NCI-H748 treated with DMSO at 0.1 percent for 48 hours (cell line): ENCODE results near the gene RAB20.
"Not testable (repeated sequence)": the region's sequence is repeated elsewhere in the genome, so short reads cannot be mapped to it uniquely, and the experiment has no call there.

Experiments used
- DNase-seq: peaks from one replicate; lab custom pipeline; 2025; lab: John Stamatoyannopoulos, UW

Gene RAB20

DNA sequence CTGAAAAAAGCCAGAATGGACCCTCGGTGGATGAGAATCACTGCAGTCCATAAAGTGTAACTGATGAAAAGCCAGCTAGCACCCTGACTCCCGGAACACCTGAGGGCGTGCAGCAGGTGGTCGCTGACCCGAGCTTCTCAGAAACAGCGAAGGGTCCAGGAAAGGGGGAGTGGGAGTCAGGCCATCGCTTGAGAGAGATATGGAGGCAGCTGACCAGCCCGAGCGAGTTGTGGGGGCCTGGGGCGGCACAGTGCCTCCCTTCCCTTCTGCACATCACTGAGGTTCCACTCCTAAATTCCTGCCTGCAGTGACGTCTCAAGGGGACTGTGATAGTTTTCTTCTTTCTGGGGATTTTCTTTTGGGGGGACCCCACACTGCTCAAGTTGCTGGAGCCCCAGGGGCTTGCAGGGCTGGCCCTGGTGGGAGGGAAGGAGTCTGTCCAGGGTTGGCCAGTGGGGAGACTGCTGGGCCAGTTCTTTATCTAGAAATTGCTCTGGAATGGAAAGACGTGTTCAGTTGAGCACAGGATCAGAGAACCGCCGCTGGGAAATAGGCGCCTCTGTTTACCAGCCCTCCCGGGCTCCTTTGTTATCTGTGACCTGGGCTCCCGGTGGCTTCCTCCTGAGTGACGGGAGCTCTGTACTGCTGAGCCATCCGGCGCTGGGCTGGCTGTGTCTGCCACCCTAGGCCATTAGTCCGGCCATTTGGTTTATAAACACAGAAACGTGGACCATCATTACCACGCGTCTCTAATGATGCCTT, 71.3 kb downstream of the RAB20 start:
- DNase-seq, result no peak

DNA sequence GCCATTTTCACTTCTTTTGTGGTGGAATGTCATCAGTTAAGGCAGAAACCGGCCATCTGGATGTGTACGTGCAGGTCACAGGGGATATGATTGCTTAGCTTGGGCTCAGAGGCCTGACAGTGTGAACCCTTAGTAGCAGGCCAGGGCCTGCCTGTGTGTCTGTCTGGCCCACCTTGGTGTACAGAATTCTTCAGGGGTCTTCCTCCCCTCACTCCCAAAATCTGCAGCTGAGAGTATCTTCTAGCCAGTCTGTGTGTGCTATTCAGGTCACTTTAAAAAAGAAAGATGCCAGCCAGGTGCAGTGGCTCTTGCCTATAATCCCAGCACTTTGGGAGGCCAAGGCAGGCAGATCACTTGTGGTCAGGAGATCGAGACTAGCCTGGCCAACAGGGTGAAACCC, 74.6 kb downstream of the RAB20 start:
- not testable (repeated sequence) for DNase-seq

DNA sequence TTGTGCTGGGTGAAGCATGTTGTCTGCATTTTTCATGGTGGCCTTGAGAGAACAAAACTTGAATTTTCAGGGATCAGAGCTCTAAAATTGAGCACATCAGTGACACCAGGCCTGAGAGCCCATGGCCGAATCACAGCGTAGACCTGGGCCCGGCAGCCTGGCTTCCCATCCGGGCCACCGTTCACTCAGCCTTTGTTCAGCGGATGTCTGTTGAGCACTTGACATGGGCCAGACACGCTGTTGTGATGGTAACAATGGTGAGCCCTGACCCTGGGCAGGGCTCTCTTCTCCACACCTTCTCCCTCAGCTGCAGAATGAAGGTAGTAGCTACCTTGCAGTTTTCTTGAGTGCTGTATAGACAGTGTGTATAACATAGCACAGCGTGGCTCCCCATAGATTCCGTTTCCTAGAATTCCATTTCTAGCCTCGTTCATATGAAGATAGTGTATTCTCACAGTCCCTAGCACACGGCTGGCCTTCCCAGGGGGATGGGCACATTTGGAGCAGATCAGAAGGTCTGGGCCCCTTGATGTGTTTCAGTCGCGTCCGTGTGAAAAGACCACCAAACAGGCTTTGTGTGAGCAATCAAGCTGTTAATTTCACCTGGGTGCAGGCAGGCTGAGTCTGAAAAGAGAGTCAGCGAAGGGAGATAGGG, 75.3 kb downstream of the RAB20 start:
- DNase-seq, result no peak

DNA sequence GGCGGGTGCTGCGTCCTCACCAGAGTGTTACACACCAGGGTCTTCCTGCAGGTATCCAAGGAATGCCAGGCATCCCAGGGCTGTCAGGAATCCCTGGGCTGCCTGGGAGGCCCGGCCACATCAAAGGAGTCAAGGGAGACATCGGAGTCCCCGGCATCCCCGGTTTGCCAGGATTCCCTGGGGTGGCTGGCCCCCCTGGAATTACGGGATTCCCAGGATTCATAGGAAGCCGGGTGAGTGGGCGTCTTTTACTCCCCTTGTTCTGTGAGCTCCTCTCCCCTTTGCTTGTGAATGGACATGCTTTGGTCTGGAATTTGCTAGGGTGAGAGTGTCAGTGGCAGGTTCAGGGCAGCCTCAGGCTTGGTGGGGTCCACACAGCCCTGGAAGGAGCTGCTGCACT, 75.9 kb downstream of the RAB20 start:
- DNase-seq, result no peak

DNA sequence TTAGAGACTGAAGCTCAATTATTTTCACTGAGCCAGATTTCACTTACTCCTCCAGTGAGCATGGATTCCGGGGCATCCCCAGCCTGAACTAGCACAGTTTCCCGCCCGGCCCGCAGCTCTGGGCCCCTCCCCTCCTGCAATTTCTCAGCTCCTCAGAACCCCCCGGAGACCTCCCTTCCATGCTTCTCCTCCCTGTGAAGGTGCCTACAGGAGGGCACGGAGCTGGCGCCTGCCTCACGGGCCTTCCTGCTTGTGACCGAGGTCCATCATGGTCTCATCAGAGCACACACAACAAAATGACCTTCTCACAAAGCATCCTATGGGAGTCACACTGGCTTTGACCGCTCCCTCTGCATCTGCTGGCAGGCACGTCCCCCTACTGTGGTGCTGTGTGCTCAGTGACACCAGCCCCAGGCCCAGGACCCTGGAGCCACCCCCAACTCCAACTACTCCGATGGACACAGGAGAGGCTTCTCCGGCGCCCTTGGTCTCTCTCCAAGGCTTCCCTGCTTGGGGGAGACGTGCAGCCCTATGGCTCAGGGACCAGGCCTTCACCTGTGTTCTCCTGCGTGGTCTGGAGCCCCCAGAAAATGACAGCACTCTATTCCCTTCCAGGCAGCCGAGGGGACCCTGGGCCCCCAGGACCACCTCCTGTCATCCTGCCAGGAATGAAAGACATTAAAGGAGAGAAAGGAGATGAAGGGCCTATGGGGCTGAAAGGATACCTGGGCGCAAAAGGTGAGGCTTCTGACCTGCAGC, 77.1 kb downstream of the RAB20 start:
- no peak for DNase-seq

DNA sequence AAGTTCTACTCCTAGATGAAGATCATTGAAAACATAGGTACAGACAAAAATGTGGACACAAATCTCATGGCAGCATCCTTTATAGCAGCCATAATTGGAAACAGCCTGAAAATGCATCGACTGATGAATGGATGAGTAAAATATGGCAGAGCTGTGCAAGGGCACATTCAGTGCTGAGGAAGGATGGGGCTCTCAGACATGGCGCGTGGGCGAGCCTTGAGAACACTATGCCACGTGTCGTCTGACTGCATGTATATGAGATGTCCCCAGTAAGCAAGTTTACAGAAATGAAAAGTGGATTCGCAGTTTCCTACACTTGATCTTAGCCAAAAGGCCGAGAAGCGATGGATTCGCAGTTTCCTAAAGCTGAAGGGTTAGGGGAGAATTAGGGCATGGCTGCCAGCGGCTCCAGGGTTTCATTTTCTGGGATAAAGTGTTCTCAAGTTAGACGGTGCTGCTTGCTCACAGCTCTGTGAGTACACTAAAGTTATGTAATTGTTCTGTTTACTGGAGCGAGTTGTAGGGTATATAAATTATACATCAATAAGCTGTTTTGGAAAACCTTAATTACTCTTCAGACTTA, 78.0 kb downstream of the RAB20 start:
- no peak for DNase-seq

DNA sequence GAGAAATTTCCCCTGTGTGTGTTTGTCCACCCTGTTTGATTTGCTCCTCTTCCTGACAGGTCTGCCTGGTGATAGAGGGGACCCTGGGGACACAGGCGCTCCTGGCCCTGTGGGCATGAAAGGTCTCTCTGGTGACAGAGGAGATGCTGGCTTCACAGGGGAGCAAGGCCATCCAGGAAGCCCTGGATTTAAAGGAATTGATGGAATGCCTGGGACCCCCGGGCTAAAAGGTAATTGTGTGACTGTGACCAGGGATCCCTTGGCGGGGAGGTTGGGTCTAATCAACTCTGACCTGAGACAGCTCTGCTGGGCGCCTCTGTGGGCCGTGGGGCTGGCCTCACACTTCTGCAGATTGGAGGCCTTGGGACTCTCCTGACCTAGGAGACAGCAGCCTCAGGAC, 81.4 kb downstream of the RAB20 start:
- no peak for DNase-seq

DNA sequence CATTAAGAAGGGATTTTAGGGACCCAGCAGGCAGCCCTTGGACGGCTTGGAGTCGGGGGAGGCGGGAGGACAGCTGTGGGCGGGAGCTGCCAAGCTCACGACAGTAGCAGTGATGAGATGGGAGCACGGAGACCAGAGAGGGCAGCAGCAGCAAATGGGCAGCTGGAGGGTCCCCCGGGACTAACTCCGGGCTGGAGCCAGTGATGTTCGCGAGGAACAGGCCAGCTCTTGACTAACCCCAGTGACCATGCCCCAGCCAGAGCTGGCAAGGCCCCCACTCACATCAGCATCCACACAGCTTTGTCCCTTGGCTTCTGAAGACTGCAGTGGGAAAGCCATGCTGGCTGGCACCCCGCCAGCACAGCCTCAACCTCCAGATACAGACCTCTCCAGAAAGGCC, 81.9 kb downstream of the RAB20 start:
- no peak for DNase-seq

DNA sequence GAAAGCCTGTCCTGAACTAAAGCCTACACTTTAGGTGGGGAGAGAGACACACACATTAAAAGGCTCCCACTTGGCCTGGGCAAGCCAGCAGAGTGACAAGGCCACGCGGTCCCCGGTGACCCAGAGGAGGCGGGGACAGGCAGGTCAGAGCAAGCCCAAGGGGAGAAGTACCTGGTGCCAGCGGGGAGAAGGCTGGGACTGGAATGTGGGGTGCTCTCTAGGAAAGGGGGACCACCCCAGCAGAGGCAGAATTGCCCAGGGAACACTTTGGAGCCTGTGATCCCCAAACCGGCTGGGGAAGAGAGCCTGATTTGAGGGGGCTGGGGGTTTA, 82.3 kb downstream of the RAB20 start:
- no peak for DNase-seq

DNA sequence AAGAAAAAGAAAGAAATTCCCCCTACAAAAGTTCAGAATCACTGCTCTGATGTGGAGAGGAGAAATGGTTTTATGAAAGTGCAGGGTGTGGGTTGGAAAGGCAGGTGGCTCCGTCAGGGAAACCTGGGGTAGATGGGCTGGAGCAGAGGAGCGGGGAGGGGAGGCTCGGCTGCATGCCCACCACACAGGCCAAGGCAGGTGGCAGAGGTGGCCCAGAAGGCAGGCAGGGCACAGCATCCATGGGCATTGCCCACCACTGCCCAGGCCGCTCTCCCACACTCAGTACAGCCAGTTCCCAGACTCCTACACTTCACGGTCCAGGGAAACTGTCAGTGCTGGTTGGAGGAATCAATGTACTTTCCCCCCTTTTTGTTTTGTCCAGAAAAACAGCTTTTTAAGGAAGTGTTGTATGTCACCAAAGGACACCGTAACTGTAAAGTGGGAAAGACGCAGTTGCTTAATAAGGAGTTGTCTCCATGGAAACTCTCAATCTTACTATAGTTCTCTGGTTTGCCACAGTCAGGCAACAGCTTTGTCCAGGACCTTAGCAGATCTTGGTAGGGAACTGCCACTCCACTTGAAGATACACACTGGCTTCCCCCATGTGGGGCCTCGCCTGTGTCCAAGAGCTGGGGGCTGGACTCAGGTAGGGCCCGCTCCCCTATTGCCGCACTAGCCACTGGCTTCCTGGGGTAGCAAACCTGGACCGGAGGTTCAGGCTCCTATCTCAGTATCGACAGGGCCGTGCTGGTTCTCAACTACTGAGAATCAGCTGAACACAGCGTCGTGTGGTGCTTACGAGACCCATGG, 82.9 kb downstream of the RAB20 start:
- no peak for DNase-seq

DNA sequence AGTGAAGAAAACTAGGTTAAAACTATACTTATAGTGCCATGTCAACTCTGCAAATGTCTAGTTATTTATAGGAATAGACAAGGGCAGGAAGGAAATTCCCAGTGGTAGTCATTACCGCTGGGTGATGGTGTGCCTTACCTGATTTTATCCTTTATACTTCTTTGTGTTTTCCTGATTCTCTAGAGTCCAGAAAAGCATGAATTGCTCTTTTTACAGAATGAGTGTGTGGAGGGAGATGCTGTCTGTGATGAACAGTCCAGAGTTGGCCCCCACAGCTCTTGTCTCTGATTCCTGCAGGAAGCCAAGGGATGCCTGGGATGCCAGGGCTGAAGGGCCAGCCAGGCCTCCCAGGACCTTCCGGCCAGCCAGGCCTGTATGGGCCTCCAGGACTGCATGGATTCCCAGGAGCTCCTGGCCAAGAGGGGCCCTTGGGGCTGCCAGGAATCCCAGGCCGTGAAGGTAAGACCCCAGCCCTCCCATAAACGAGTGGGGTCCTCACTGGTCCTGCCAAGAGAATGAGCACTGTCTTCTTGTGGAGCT, 83.7 kb downstream of the RAB20 start:
- DNase-seq, result no peak

DNA sequence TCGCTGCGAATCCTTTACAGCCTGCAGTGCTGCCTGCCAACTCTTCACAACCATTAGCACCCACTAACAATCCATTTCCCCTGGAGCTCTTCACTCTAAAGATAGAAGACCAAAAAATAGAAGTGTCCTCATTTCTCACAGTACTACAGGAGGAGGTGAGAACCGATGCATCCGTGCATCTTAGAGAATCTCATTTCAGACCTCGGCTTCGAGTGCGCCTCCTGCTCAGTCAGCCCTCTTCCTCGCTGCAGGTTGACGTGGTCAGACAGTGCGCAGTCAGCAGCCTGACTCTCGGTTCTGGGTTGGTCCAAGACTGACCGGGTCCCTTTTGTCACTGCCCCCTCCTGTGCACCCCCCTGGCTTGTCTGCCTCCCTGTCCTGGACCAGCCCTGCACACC, 85.3 kb downstream of the RAB20 start:
- DNase-seq, result no peak

DNA sequence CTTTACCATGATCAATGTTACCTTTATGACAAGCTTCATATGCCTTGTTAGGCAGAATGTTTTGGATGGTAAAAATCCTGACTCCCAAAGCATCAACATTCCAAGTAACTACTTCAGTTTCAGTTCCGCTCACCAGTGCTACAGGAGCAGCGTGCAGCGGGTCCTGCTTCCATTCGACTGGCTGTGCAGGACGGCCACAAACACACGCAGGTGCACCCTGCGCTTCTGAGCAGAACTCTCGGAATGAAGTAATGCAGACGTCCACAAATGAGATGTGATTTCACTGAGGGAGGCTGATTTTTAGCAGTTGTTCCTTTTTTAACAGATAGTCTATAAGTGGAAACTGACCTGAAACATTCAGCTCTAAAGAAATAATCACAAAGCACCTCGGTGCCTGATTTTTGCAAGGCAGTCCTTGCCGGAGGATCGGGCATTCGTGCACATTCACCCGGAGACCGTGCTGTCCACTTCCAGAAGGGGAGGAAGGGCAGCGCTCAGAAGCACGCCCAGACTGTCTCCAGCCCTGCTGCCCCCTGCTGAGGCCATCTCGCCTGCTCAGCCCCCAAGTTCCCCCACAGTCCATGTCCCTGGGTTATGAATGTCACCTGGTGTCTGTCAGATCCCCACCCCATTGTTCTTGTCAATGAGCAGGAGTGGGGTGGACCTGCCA, 85.8 kb downstream of the RAB20 start:
- DNase-seq, result no peak

DNA sequence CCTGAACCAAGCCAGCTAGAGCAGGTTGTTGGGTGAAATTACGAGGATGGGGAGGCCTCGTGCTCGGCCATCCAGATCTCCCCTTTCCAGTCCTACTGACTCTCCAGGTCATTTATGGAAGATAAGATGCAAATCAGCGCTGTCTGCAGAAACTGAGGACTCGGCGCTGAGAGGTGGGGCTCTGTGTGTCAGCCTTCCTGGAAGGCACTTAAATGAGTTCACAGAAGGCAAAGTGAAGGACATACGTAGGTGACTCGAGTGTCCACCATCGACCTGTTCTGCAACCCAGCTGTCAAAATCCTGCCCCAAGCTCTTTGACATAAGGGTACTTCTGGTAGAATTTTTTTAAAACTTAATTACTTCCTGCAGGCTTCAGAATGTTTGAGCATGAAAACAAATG, 86.4 kb downstream of the RAB20 start:
- DNase-seq, result no peak

DNA sequence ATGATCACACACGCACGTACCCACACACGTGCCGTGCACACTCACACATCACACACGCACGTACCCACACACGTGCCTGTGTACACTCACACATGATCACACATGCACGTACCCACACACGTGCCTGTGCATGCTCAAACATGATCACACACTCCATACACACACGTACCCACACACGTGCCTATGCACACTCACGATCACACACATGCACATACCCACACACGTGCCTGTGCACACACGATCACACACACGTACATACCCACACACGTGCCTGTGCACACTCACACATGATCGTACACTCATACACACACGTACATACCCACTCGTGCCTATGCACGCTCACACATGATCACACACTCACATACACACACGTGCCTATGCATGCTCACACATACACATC, 86.8 kb downstream of the RAB20 start:
- DNase-seq, result no peak
